Measurements from ENCODE around the gene DMRTC2.
"Not testable (repeated sequence)": the region's sequence is repeated elsewhere in the genome, so short reads cannot be mapped to it uniquely, and the experiment has no call there.

DMRTC2 gene

DNA sequence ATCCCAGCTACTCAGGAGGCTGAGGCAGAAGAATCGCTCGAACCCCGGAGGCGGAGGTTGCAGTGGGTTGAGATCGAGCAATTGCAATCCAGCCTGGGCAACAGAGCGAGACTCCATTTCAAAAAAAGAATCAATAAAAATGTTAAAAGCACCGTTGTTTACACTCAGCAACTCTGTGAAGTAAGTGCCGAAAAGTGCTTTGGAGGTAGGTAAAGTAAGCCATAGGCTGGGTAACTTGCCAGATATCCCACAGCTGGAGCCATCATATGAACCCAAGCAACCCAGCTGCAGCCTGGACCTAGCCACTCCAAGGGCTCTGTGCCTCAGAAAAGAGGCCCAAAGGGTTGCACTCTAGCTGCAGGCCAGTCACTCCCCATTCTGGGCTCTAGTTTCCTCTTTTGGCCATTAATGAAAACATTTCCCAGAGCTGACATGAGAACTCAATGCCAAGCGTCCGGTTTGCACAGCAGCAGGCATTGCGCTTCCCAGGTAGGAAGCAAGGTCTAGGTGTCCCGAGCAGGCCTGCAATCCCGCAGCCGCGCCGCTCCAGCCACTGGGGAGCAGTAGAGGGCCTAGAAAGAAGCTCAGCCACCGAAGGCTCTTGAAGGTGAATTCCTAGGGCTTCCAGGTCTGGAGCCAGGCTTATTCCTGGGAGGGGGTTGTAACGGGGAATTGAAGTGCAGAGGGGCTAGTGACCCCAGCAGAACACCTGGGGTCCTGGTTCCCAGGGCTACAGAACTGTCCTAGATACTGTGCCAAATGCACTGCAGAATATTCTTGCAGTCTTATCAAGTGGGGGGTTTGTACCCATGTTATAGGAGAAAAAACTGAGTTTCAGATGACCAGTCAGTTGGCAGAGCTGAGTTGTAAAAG lies 28.2 kb downstream of the DMRTC2 start:
- DNase-seq, result no peak

GRCh38 chr19:41875973-41876372 lies 31.1 kb downstream of the DMRTC2 start:
- DNase-seq, result not testable (repeated sequence)

DNA sequence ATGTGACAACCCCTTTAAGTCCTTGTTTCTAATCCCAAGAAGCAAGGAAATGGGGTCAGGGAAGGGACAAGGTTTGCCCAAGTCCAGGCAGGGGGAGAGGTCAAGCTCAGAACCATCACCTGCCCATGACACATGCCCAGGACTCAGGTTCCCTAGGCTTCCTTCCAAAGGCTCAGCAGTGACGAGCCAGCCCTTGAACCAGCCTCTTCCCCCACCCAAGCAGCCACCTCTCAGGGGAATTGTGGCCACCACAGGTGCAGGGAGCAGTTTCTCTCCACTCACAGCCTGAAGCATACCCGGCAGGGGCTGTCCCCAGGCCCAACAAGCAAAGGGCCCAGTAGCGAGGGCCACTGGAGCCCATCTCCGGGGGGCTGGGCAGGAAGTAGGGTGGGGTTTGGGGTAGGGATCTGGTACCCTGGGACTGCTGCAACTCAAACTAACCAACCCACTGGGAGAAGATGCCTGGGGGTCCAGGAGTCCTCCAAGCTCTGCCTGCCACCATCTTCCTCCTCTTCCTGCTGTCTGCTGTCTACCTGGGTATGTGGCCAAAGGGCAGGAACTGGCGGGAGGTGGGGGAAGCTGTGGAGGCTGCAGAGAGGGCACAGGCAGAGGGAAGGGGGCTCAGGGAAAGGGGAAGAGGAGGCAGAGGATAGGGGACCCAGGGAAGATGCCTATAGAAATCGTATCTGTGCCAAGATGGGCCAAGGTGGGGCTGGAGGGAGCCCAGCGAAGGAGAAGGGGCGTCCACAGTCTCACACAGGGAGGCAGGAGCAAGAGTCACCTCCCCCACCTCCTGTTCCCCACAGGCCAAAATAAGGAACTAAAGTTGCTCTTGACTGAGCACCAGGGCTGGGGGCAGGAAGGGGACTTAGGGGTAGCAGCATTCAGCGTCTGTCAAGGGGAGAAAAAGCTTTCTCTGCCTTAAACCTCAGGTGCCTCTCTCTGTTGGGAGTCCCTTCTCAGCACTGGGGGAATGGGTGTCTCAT lies 32.3 kb downstream of the DMRTC2 start, which contains the start of gene CD79A:
CD79A (plus strand) TSS at position 433 of the 986 bp plus-strand sequence; CDS start at position 459, 26 bp downstream.
- no peak for DNase-seq

DNA sequence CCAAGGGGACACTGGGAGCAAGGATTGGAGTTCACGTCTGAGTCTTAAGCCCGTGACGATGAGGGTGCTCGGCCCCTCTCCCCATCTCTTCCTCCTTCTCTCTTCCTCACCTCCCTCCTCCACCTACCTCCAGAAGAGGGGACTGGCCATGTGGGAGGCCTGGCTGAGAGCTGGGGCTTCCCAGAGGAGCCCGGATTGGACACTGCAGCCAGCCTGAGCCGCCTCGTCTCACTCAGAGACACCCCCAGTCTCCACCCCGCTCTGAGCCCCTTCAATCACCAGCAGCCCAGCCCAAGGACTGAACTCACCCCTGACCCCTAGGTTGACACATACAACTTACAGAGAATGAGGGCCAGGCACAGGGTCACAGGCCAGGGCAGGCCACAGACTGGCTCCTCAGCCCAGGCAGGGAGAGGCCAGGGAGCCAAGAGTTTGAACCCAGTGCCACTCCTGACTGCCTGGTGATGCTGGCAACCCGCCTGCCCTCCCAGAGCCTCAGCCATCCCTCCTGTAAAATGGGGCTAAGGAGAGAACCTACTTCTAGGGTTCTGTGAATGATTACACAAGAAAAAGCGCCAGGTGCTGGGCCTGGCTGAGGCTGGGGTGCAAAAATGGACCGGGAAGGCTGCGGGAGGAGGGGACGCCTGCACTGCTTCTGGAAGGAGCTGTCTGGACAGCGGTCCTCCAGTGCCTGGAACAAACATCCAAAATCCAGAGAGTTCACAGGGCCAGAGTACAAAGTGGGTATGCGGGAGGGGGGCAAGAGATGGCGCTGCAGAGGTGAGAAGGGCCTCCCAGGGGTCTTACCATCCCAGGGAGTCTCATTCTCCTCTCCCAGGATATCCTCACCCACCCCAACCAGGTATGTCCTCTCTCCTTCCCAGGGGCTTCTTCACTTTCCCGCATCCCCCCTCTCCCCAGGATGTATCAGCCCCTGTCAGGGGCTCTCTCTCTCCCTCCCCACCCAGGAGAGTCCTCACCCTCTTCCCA lies 33.4 kb downstream of the DMRTC2 start:
- no peak for DNase-seq

GRCh38 chr19:41879080-41879479 lies 34.2 kb downstream of the DMRTC2 start:
- DNase-seq, result no peak

GRCh38 chr19:41879670-41880328 lies 35.0 kb downstream of the DMRTC2 start:
- no peak for DNase-seq

DNA sequence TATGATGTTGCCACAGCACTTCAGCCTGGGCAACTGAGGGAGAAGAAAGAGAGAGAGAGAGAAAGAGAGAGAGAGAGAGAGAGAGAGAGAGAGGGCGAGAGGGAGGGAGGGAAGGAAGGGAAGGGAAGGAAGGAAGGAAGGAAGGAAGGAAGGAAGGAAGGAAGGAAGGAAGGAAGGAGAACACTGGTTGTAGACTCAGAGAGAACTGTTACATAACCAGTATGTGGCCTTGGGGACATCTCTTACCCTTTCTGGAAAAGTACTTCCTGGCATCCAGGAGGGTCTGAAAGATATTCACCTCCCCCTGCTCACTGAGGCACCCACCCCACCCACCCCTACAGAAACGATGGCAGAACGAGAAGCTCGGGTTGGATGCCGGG lies 35.5 kb downstream of the DMRTC2 start:
- no peak for DNase-seq

GRCh38 chr19:41882568-41883462 lies 38.0 kb downstream of the DMRTC2 start, which contains the start of gene ARHGEF1:
Gene ARHGEF1, plus strand, starts transcription at chr19:41883184. Its CDS starts 4,899 bp downstream, at chr19:41888083.
- DNase-seq, result no peak

- DNase-seq, result no peak
Observed at GRCh38 chr19:41883463-41883820, 38.6 kb downstream of the DMRTC2 start.

GRCh38 chr19:41883821-41884733 lies 39.2 kb downstream of the DMRTC2 start:
- peak; percentile 94 for DNase-seq

GRCh38 chr19:41886761-41887710 lies 42.2 kb downstream of the DMRTC2 start:
- DNase-seq, result no peak

- no peak for DNase-seq
Observed at GRCh38 chr19:41887711-41888382, 43.0 kb downstream of the DMRTC2 start.

GRCh38 chr19:41888926-41889325 lies 44.1 kb downstream of the DMRTC2 start:
- DNase-seq, result no peak

DNA sequence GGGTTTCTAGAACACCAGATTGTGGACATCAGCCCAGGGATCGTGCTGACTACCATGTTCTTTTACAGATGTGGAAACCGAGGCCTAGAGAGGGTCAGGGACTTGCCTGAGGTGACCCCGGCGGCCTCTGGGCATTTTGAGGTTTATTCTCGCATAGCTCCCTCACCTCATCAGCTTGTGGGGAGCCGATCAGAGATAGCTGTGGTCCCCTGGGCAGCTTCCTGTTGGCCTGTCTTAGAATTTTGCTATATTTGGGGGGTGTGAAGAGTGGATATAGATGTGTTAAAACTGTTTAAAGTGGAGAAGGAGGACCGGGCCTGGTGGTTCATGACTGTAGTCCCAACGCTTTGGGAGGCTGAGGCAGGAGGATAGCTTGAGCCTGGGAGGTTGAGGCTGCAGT lies 45.1 kb downstream of the DMRTC2 start:
- no peak for DNase-seq

GRCh38 chr19:41890936-41891335 lies 46.1 kb downstream of the DMRTC2 start:
- DNase-seq, result no peak

DNA sequence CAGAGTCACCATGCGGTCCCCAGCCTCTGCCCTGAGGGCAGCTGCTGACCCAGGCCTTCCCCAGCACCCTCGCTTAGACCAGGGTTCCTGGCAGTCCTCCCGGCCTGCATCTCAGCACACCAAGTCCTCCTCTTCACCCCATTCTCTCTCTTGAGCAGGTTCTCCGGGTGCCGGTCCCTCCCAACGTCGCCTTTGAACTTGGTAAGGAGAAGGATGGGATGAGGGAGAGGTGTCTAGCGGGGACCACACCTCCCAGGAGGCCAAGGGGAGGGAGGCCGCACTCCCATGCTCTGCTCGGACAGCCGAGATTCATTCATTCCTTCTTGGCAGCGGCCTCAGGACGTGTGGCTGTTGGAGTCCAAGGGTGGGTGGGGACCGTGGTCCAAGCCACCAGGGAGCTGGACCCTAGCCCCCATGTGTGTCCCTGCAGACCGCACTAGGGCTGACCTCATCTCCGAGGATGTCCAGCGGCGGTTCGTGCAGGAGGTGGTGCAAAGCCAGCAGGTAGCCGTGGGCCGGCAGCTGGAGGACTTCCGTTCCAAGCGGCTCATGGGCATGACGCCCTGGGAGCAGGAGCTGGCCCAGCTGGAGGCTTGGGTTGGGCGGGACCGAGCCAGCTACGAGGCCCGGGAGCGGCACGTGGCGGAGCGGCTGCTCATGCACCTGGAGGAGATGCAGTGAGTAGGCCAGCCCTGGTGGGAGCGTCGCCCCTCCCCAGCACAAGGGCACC lies 47.5 kb downstream of the DMRTC2 start:
- no peak for DNase-seq

DNA sequence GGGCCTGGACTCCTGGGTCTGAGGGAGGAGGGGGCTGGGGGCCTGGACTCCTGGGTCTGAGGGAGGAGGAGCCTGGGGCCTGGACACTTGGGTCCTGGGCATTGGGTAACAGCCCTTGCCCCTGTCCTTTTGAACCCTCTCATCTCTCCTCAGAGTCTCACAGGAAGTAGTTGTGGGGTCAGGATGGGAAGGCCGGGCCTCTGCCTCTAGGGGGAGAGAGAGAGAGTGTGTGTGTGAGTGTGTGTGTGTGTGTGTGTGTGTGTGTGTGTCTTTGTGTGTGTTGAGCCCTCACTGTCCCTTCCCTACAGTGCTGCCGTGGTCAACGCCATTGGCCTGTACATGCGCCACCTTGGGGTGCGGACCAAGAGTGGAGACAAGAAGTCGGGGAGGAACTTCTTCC lies 49.1 kb downstream of the DMRTC2 start:
- DNase-seq, result no peak

Measured in amniotic stem cell (primary cell).